Right renal pelvis (tissue), 4 donors: ENCODE data around the gene AKAP1. TPM values are rescaled to one million over a fixed set of nuclear protein-coding genes. Genes with fewer than 3 reads are reported as not detected.

Experiments
- DNase-seq, 4 donors: peaks; one replicate each; pipeline ENCODE4 v3.0.0-alpha.2; 2013; ENCODE audit warnings: low read depth in 4 of 4, low spot score in 3 of 4, missing footprints in 1 of 4
- polyA plus RNA-seq, 4 donors: library from polyadenylated mRNA; unstranded; fragments of 120-200 nt; gene quantifications; one replicate each; pipeline ENCODE4 v1.2.1, GENCODE V29; 2013; ENCODE audit not compliant: insufficient read length in 4 of 4

The AKAP1 gene
- polyA plus RNA-seq, 4 donors = 33.8 to 36.8 (median 36.0) TPM

GRCh38 chr17:57121308-57122042 is 36.4 kb downstream of the AKAP1 start:
- peak in 2 of 4 donors; percentile 35 to 39 for DNase-seq

DNA sequence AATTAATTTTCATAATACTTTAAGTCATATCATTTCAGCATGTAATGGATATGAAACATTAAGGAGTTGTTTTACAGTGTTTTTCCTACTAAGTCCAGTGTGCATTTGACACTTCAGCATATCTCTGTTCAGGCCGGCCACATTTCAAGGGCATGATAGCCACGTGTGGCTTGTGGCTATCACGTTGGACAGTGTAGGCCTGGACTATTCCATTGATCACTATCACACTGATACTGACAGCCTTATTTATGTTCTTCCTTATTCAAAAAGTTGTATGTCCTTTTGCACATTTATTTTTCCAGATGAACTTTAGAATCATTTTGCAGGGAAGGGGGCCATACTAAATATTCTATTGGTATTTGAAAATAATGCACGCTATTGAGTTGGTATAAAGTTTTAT is 39.0 kb downstream of the AKAP1 start:
- DNase-seq = no peak

- DNase-seq = no peak
These were observed 40.4 kb downstream of the AKAP1 start for GRCh38 chr17:57125406-57125805.

DNA sequence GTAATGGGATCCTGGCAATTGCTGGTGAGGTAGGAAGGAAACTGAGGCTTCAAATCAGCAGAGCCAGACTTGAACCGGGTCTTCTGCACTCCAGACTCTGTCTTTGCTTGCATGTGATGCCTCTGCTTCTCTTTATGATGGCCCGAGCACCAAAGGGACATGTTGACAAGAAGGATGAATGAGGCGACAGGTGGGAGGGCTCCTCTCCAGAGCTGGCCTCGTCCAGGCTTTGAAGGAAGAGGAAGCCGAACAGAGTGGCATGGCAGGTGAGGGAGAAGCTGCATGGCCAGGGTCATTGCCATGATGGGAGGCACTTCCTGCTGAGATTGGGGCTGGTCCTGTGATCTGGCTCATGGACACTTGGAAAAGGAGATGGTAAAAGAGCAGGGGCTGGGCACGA is 40.8 kb downstream of the AKAP1 start:
- no peak for DNase-seq

DNA sequence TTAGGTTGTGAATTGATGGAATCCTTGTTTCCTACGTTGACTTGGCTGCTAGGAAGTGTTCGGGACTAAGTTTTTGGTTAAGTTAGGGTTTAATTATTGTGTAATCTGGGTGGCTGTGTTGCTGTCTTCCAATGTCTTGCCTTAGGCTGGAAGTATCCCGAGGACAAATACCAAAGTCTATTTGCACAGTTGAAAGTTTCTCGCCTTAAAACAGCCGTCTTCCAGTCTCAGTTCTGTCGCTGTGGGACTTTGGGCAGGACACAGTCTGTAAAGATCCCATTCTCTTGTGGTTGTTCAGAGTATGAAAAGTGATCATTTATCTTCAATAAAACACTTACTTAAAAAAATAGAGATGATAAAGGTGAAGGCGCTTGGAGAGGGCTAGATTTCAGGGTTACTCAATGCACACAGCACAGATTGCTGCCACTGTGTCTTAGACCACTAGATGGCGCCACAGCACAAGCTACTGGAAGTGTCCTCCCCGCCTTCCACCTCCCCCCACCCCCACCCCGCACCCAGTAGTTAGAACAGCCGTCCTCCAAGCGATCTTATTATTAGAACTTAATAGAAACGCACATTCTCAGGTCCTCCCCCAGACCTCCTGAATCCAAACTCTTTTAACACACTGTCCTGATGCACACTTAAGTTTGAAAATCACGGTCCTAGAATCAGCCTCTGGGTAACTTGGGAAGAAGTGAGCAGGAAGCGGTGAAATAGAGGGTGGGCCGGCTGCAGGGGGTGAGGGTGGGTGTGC is 45.8 kb downstream of the AKAP1 start:
- DNase-seq = peak; percentile 68 to 73 (median 68)

DNA sequence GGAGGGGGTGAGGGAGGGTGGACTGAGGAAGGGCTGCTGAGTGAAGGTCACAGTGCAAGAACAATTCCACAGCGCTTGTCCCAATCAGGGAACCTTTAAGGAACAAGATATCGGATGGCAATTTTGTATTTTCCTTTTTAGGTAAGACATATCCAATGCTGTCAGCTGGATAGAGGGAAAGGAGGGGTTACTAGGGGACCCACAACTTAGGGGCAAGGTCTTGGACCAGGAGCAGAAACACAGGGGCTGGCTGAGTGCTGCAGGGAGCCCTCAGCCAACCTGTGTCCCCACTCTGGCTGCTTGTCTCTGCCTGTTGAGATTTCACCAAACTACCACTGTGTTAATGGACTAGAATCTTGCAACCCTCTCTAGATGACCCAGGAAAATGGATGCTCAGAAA is 47.6 kb downstream of the AKAP1 start:
- no peak for DNase-seq

DNA sequence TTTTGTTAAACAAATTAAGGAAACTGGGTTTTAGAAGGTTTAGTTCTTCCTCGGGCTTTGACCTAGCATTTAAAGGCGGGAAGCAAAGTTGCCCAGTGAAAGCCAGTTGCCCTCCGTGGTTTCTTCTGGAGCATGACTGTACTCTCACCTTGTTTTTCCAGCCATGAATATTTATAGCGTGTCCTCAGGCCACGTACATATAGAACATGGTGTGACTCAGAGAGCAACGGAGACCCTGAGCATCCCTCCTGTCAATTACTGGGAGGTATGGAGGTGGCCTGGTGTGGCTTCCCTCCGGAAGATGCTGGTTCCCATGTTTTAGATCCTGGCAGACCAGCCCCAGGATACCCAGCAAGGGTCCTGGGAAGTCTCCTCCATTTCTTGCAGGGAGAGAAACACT is 48.4 kb downstream of the AKAP1 start:
- no peak for DNase-seq

DNA sequence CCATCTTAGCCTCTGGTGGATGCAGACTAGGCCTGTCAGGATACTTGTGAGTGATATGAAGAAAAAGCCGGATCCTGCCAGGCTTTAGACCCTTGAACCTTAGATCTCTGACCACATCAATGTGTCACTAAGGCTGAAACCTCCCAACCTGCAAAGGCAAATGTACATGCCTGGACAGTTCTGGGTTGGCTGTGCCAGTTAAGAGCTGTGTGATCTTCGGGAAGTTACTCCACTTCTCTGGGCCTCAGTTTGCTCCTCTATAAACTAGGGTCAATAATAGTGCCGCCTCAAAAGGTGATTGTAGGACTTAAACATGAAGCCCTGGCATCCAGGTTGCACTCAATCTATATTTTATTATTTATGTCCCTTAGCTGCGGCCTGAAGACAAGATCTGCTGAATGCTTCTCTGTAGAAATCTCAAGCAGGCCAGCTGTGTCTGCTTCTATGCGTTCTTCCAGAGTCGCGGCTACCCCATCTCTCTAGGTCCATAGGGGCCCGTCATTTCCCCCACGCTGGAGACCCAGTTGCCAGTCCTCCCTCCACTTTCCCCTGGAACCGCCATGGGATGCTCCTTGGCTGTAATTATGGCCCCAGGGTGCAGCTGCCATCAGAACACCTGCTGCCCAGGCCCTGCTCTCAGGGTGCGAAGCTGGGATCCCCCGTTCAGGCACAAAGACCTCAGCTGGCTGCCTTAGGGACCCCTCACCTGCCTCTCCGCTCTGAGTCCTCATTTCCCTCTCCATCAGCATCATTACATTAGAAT is 50.2 kb downstream of the AKAP1 start:
- DNase-seq = no peak

DNA sequence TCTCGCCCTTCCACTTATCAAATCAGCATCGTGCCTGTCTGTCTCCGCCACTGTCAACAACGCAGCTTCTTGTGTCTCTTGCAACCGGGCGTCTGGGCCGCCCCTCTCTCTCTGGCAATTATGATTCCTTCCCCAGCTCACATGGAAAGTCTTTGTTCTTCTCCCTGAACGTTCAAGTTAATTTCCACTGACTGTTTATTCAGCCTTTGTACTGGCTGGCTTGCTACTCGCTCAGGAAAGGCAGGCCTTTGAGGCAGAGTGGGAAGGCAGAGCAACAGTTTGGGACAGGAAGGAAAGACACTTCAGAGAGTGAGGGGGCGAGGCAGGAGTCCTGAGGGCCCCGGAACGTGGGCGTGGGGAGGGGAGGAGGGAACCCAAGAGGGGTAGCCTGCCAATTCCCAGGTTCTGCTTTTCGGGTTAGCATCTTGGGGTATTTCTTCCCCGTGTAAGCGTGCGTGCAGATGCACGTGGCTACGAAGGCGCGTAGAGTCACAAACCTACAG is 50.8 kb downstream of the AKAP1 start:
- DNase-seq = no peak

GRCh38 chr17:57136355-57136754 is 51.3 kb downstream of the AKAP1 start:
- no peak for DNase-seq

DNA sequence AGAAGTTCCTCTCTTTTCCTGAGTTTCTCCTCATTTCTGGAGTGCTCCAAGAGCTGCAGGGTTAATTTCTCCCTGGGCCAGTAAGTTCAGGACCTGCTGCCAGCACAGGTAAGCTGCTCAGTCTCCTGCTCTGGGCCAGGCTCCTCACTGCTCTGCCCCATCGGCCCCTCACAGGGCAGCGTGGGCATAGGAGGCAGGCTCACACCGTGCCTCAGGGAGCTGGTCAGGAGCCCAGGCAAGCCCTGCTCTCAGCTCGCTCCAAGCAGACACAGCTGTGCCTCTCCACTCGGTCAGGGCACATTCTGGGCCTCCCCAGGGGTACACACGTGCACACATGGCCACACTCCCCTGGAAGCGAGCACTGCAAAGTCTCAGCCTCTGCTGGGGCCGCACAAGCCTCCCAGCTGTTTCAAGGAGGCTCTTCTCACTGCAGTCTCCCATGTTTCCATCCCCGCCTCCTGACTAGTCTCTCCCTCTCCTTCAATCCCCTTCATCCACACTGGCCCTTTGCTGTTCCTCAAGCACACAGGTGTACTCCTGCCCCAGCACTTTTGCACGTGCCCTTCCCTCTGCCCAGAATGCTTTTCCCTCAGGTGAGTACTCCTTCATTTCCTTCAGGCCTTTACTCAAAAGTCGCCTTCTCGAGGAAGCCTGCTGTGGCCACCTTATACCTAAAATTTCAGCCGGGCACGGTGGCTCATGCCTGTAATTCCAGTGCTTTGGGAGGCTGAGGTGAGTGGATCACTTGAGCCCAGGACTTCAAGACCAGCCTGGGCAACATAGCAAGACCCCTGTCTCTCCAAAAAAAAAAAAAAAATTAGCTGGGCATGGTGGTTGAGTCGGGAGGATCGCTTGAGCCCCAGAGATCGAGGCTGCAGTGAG is 53.2 kb downstream of the AKAP1 start:
- no peak for DNase-seq

DNA sequence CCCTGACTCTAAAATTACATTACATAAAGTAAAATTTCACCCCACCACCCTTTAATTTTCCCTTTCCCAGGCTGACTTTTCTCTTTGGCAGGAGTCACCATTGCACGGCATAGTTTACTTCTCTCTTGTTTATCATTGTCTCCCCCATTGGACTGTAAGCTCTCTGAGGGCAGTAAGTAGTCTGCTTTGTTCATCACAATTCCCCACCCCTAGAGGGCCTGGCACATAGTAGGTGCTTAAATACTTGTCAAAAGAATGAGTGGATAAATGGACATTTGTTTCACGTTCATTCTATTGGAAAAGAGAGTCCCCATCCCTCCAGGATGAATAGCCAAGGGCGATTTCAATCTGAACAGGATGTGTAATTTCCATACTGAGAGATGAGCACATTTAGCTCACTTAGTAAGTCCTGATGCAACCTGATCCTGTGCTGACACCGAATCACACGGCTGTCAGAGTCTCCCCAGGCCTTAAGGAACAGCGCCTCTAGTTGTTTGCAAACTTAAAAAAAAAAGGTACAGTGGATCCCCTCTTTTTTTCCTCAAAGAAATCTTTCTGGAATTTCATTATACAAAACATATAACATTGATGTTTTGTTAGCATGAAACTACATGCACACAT is 54.0 kb downstream of the AKAP1 start:
- no peak for DNase-seq

- DNase-seq = no peak
These were observed 55.3 kb downstream of the AKAP1 start for GRCh38 chr17:57140316-57140715.

- DNase-seq = no peak
These were observed 57.9 kb downstream of the AKAP1 start for GRCh38 chr17:57142925-57143324.

- DNase-seq = no peak
These were observed 58.3 kb downstream of the AKAP1 start for GRCh38 chr17:57143361-57143760.

- no peak for DNase-seq
These were observed 58.9 kb downstream of the AKAP1 start for GRCh38 chr17:57143919-57144318.

- no peak for DNase-seq
These were observed 59.5 kb downstream of the AKAP1 start for GRCh38 chr17:57144567-57144966.

DNA sequence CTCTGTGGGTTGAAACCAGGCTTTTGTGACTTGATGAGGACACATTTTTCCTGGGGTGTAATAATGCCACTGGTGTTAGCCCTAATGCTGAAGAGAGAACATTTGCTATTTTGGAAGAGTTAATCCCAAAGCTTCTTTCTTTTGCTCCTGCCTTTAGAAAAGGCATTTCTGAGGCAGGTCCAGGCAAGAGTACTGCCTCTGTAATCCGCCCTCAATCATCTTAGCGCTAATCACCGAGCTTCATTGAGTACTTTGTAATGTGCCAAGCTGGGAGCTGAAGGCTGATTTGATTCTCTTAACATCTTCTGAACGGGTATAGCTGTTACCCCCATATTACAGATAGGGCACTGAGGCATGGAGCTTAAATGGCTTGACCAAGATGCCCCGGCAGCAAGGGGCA is 60.3 kb downstream of the AKAP1 start:
- DNase-seq = no peak

- DNase-seq = no peak
These were observed 61.2 kb downstream of the AKAP1 start for GRCh38 chr17:57146273-57146672.

DNA sequence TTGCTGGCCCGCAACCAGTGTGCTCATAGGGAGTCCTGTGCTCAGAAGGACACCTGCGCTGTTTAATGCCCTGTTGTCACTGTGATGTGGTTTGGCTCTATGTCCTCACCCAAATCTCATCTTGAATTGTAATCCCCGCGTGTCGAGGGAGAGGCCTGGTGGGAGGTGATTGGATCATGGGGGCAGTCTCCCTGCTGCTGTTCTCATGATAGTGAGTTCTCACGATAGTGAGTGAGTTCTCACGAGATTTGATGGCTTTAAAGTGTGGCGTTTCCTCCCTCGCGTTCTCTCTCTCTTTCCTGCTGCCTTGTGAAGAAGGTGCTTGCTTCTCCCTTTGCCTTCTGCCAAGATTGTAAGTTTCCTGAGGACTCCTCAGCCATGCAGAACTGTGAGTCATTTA is 66.8 kb downstream of the AKAP1 start:
- DNase-seq = no peak
